K562 (cell line): ENCODE data around the gene FAM110D. TPM values are rescaled to one million over a fixed set of nuclear protein-coding genes. Genes with fewer than 3 reads are reported as not detected.

Experiments used
- HDAC1 ChIP-seq, 2 experiments: fragments of 450-650 bp; IDR thresholded peaks; 2 replicates each; pipeline ENCODE4 v1.6.1; 2016 to 2017; ENCODE audit warnings: inconsistent platforms in 1 of 2, mild to moderate bottlenecking in 1 of 2, moderate library complexity in 1 of 2
- JUND ChIP-seq, 2 experiments: IDR thresholded peaks; 2 replicates in 1 of 2; 3 replicates in 1 of 2; pipeline ENCODE4 v1.6.1; 2011; ENCODE audit warnings: borderline replicate concordance in 2 of 2, low read depth in 2 of 2, low read length in 2 of 2, improper control_type of control experiment in 1 of 2, missing biosample characterization in 1 of 2, missing genetic modification characterization in 1 of 2, missing genetic modification reagents in 1 of 2
- NFXL1 ChIP-seq: fragments of 450-650 bp; formaldehyde crosslinking; IDR thresholded peaks from 2 replicates; pipeline ENCODE4 v1.4.0; 2021; ENCODE audit warnings: mild to moderate bottlenecking
- NR2F6 ChIP-seq: fragments of 450-650 bp; formaldehyde crosslinking; IDR thresholded peaks from 2 replicates; pipeline ENCODE4 v1.4.0; 2020; ENCODE audit warnings: mild to moderate bottlenecking
- POU5F1 ChIP-seq: fragments of 150-350 bp; IDR thresholded peaks from 2 replicates; pipeline ENCODE4 v1.6.1; 2014; ENCODE audit warnings: borderline replicate concordance, low read length, low read depth, mild to moderate bottlenecking; ENCODE audit not compliant: partially characterized antibody
- PTTG1 ChIP-seq: fragments of 450-650 bp; IDR thresholded peaks from 2 replicates; pipeline ENCODE4 v1.6.1; 2016; ENCODE audit warnings: low read depth, mild to moderate bottlenecking, missing genetic modification characterization, missing compliant biosample characterization
- SP1 ChIP-seq: sonication (generic); formaldehyde crosslinking; IDR thresholded peaks from 2 replicates; pipeline ENCODE4 v1.8.1; 2022; ENCODE audit warnings: mild to moderate bottlenecking, missing genetic modification reagents
- SREBF2 ChIP-seq: sonication (generic); formaldehyde crosslinking; IDR thresholded peaks from 2 replicates; pipeline ENCODE4 v1.4.0; 2020; ENCODE audit warnings: mild to moderate bottlenecking, missing genetic modification reagents
- ZBTB1 ChIP-seq: sonication (generic); formaldehyde crosslinking; IDR thresholded peaks from 2 replicates; pipeline ENCODE4 v1.8.1; 2023; ENCODE audit warnings: missing genetic modification reagents, low read depth, mild to moderate bottlenecking, borderline replicate concordance
- ZBTB7A ChIP-seq: IDR thresholded peaks from 2 replicates; pipeline ENCODE4 v1.6.1; 2011; ENCODE audit warnings: low read depth, mild to moderate bottlenecking, low read length, moderate library complexity, borderline replicate concordance; ENCODE audit not compliant: control insufficient read depth
- ZNF384 ChIP-seq: IDR thresholded peaks from 2 replicates; pipeline ENCODE4 v1.6.1; 2012; ENCODE audit warnings: low read depth, low read length, improper control_type of control experiment
- ZNF511 ChIP-seq: sonication (generic); formaldehyde crosslinking; IDR thresholded peaks from 2 replicates; pipeline ENCODE4 v1.8.0; 2022; ENCODE audit warnings: mild to moderate bottlenecking, missing genetic modification reagents
- polyA plus RNA-seq, 8 experiments: library from polyadenylated mRNA; depleted of rRNA in 4 of 8; stranded (reverse) in 5 of 8; unstranded in 3 of 8; fragments of >200 nt; fragmentation: Nextera tagmentation in 2 of 8; fragmentation: Illumina TruSeq in 1 of 8; extraction: Ambion mirVana in 2 of 8; extraction: Trizol in 1 of 8; gene quantifications; 2 replicates each; pipeline versions ENCODE4 v1.2.1 to v1.2.3, GENCODE V29; 2011 to 2014; ENCODE audit warnings: inconsistent platforms in 1 of 8, missing spikeins in 1 of 8
- total RNA-seq, 7 experiments: library from RNA; depleted of rRNA in 6 of 7; stranded (reverse); fragments of >200 nt in 6 of 7; fragmentation: Illumina TruSeq in 2 of 7; extraction: Trizol in 2 of 7; gene quantifications; 2 replicates each; pipeline versions ENCODE4 v1.2.1 to v1.2.3, GENCODE V29; 2011 to 2021; ENCODE audit warnings: low replicate concordance in 1 of 7
- TF ChIP-seq, protein P1 (sequence below): sonication (generic); formaldehyde crosslinking; IDR thresholded peaks from 2 replicates; pipeline ENCODE4 v1.8.0; 2023; ENCODE audit warnings: mild to moderate bottlenecking, missing genetic modification reagents
- TF ChIP-seq, protein P2 (sequence below): fragments of 450-650 bp; formaldehyde crosslinking; IDR thresholded peaks from 2 replicates; pipeline ENCODE4 v1.4.0; 2022; ENCODE audit warnings: missing genetic modification characterization

Gene FAM110D
- total and polyA plus RNA-seq, 9 of the 15 experiments (the other 6 are each of a cell fraction or from before 2014, with no cell fraction given): 0.04 to 1.1 (median 0.33) TPM

- TF ChIP-seq JUND (IDR thresholded peaks at IDR 0.05; ENCODE audit: borderline replicate concordance, low read depth, low read length) (peak; percentile 99), JUND (tag; IDR thresholded peaks at IDR 0.05; ENCODE audit: borderline replicate concordance, low read depth, low read length) (peak; percentile 99), HDAC1 (IDR thresholded peaks at IDR 0.05) (peak; percentile 72 to 100; a peak in 3 of 4 replicates), ZBTB7A (peak; percentile 87; the same call in 1 of the 2 replicates), POU5F1 (peak; percentile 20), PTTG1 (tag) (no peak), NR2F6 (CRISPR knock-in tag) (0 out of 2 replicates have a peak, but pooled peaks have one; percentile 81), ZNF384 (peak; percentile 6; the same call in 1 of the 2 replicates), ZBTB1 (CRISPR knock-in tag) (peak; percentile 73; the same call in 1 of the 2 replicates), NFXL1 (CRISPR knock-in tag) (no peak), SREBF2 (no peak), ZNF511 (CRISPR knock-in tag) (peak; percentile 51), SP1 (CRISPR knock-in tag) (peak; percentile 98)
- TF ChIP-seq, protein P1, sequence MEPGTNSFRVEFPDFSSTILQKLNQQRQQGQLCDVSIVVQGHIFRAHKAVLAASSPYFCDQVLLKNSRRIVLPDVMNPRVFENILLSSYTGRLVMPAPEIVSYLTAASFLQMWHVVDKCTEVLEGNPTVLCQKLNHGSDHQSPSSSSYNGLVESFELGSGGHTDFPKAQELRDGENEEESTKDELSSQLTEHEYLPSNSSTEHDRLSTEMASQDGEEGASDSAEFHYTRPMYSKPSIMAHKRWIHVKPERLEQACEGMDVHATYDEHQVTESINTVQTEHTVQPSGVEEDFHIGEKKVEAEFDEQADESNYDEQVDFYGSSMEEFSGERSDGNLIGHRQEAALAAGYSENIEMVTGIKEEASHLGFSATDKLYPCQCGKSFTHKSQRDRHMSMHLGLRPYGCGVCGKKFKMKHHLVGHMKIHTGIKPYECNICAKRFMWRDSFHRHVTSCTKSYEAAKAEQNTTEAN (CRISPR knock-in tag): peak; percentile 79; the same call in 1 of the 2 replicates
- TF ChIP-seq, protein P2, sequence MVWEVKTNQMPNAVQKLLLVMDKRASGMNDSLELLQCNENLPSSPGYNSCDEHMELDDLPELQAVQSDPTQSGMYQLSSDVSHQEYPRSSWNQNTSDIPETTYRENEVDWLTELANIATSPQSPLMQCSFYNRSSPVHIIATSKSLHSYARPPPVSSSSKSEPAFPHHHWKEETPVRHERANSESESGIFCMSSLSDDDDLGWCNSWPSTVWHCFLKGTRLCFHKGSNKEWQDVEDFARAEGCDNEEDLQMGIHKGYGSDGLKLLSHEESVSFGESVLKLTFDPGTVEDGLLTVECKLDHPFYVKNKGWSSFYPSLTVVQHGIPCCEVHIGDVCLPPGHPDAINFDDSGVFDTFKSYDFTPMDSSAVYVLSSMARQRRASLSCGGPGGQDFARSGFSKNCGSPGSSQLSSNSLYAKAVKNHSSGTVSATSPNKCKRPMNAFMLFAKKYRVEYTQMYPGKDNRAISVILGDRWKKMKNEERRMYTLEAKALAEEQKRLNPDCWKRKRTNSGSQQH (CRISPR knock-in tag): peak; percentile 70; the same call in 1 of the 2 replicates
Observed at GRCh38 chr1:26169669-26170471, 11.0 kb downstream of the FAM110D start, which contains the start of gene ZNF593 (continued).
